Stimulated activated CD8-positive, alpha-beta memory T cell treated with anti-CD3 and anti-CD28 coated beads, Interleukin-12 subunit alpha, Interleukin-12 subunit beta, amount 100 ng/mL, for 24 hours (primary cell): ENCODE data around the gene CSMD2.

Experiments
- DNase-seq: peaks from one replicate; pipeline ENCODE4 v3.0.0-alpha.2; 2020; ENCODE audit errors: extremely low read depth

The CSMD2 gene

GRCh38 chr1:33608825-33609400 lies 556.1 kb downstream of the CSMD2 start:
- DNase-seq = no peak

- no peak for DNase-seq
Observed at GRCh38 chr1:33607444-33608005, 557.5 kb downstream of the CSMD2 start.

GRCh38 chr1:33606272-33606671 lies 558.8 kb downstream of the CSMD2 start:
- no peak for DNase-seq

GRCh38 chr1:33602271-33602670 lies 562.8 kb downstream of the CSMD2 start:
- no peak for DNase-seq

- DNase-seq = no peak
Observed at GRCh38 chr1:33601751-33602150, 563.3 kb downstream of the CSMD2 start.

- DNase-seq = no peak
Observed at GRCh38 chr1:33599516-33600115, 565.4 kb downstream of the CSMD2 start.

- DNase-seq = no peak
Observed at GRCh38 chr1:33588726-33589125, 576.3 kb downstream of the CSMD2 start.

GRCh38 chr1:33586795-33587194 lies 578.2 kb downstream of the CSMD2 start:
- no peak for DNase-seq

GRCh38 chr1:33586106-33586505 lies 578.9 kb downstream of the CSMD2 start:
- DNase-seq = no peak

- DNase-seq = no peak
Observed at GRCh38 chr1:33583567-33583966, 581.5 kb downstream of the CSMD2 start.

GRCh38 chr1:33578557-33579448 lies 586.2 kb downstream of the CSMD2 start:
- no peak for DNase-seq

- no peak for DNase-seq
Observed at GRCh38 chr1:33577663-33578062, 587.4 kb downstream of the CSMD2 start.

GRCh38 chr1:33576821-33577599 lies 588.0 kb downstream of the CSMD2 start:
- no peak for DNase-seq

GRCh38 chr1:33575324-33575879 lies 589.6 kb downstream of the CSMD2 start:
- no peak for DNase-seq

- DNase-seq = no peak
Observed at GRCh38 chr1:33573661-33574060, 591.4 kb downstream of the CSMD2 start.

GRCh38 chr1:33572387-33572786 lies 592.6 kb downstream of the CSMD2 start:
- no peak for DNase-seq

- DNase-seq = no peak
Observed at GRCh38 chr1:33569331-33569730, 595.7 kb downstream of the CSMD2 start.

GRCh38 chr1:33563699-33564098 lies 601.3 kb downstream of the CSMD2 start:
- no peak for DNase-seq

GRCh38 chr1:33562563-33562962 lies 602.5 kb downstream of the CSMD2 start:
- no peak for DNase-seq

GRCh38 chr1:33561576-33561975 lies 603.5 kb downstream of the CSMD2 start:
- no peak for DNase-seq

- no peak for DNase-seq
Observed at GRCh38 chr1:33560680-33561079, 604.4 kb downstream of the CSMD2 start.

GRCh38 chr1:33548721-33549120 lies 616.3 kb downstream of the CSMD2 start:
- DNase-seq = no peak
